GM19240 (cell line): ENCODE results near the gene NOL11.
"Not testable (repeated sequence)": the region's sequence is repeated elsewhere in the genome, so short reads cannot be mapped to it uniquely, and the experiment has no call there.

Experiments used
- DNase-seq: peaks from one replicate; pipeline ENCODE4 v3.0.0; 2011; ENCODE audit warnings: low spot score; ENCODE audit not compliant: insufficient read length

The NOL11 gene

DNA sequence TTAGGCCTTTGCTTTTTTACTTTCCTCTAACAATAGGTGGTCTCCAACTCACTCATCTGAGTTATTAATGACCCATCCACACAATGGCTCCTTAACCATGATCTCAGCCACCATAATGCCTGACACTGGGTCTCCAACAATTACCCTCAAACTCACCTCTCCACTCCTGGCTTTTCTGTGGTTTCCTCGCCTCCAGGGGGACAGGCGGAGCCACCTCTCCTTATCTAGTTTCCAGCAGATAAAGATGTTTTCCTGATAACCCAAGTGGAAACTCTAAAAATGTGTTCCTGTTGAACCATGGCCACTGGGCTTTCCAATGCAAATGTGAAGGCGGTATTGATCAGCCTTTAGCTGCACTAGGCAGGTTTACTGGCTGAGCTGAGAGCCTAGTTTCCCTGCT, 9.4 kb upstream of the NOL11 start:
- no peak for DNase-seq

DNA sequence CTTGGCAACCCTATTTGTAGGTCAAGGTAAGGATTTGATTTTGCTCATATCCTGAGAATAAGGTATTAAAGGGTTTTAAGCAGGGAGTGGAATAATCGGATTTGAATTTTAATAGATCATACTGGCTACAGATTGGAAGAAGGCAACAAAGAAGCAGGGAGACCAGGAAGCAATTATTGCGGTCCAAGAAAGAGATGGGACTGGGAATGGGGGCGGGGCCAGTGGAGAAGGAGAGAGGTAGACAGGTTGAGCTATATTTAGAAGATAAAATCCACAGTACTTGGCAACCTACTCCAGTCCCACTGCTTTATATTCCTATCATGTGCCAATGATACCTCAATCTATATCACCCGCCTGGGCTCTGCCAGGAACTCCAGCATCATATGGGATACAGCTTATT, 5.8 kb upstream of the NOL11 start:
- no peak for DNase-seq

DNA sequence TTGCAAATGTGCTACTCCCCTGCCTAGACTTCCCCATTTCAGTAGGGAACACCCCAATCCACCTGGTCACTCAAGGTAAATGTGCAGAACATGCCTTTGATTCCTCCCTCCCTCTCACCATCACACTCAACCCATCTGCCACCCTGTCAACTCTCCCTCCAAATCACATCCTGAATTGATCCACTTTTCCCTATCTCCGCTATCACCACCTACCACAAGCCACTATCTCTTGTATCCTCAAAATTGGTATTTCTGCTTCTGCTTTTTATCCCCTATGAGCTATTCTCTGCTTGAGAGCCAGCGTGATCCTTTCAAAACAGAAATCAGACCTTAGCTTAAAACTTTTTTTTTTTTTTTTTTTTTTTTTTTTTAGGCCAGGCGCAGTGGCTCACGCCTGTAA, 5.4 kb upstream of the NOL11 start:
- DNase-seq: no peak

DNA sequence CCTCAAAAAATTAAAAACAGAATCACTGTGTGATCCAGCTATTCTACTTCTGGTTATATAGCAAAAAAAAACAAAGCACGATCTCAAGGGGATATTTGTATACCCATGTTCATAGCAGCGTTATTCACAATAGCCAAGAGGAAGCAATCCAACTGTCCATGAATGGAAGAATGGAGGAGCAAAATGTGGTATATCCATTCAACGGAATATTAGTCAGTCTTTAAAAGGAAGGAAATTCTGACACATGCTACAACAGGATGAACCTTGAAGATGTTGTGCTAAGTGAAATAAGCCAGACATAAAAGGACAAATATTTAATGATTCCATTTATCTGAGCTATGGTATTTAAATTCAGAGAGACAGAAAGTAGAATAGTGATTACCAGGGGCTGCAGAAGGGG, 4.6 kb upstream of the NOL11 start:
- DNase-seq: no peak

DNA sequence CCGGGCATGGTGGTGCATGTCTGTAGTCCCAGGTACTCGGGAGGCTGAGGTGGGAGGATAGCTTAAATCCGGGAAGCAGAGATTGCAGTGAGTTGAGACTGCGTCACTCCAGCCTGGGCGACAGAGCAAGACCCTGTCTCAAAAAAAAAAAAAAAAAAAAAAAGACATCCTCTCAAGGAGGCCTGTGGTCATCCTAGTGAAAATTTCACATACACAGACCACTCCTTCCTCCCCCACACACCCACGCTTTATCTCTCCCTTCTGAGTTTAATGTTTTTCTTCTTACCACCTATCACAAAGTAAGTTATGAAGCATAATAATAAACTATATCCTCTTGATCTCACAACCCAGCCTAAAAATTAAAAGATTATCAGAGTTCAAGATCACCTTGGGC, 1.3 kb upstream of the NOL11 start:
- DNase-seq: no peak

DNA sequence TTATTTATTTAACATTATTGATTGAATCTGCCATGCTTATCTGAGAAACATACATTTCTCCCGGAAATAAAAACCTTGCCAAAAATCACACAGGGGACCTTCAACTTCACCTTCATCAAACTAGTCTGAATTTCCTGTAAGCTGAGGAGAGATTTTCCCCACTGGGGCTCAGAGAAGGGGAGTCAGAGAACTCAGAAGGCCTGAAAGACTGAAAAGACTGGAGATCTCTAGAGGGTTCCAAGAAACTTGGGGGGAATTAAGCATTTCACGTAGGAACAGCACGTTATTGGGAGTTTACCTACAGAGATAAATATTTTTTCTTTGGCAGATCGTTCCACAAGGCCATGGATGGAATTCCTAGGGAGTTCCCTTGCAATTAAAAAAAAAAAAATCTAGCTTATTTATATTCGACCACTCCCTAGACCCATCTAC, 528 bp upstream of the NOL11 start:
- DNase-seq: no peak

DNA sequence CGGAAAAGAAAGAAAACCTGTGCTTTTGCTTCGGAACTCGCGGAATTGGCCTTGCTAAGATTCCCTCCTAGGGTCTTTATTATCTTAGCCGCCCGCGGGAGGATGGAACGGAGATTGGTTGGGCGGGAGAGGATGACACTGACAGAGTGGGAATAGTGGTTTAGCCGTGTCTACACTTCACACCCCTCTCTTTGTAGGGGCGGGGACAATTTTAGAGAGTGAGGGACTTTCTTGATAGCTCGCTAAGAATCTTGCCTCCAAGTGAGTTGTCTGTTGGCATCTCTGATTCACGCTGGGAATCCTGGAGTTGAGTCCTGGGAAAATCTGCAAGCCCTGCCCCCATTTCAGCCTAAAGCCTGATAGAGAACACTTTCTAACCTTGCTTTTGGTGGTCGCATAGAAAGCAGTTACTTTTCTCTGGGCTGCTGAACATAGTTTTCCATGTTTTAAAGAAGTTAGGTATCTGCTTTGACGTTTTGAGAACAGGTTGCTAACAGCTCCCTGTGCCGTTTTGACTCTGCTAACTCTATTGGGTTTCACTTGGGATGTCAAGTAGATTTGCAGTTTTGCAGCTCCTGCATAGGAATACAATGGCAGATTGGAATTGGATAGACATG, 697 bp downstream of the NOL11 start:
- DNase-seq: no peak

DNA sequence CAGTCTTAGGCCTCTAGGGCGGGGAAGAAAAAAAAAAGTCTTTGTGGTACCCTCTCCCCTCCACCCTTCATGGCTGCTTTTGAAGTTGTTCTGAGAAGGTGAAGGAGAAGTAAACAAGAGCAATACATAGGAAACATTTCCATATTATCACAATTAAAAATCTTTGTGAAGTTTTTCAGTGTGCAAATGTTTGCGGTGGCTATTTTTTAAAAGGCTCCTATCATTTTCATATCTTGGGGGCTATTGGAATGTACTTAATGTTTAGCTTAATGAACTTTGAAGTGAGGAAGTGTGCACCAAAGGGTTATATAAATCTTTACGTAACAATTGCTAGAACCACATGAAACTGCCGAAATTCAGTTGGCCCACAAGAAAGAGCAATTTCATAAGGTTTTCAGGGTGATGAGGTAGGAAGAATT, 7.6 kb downstream of the NOL11 start:
- DNase-seq: no peak

DNA sequence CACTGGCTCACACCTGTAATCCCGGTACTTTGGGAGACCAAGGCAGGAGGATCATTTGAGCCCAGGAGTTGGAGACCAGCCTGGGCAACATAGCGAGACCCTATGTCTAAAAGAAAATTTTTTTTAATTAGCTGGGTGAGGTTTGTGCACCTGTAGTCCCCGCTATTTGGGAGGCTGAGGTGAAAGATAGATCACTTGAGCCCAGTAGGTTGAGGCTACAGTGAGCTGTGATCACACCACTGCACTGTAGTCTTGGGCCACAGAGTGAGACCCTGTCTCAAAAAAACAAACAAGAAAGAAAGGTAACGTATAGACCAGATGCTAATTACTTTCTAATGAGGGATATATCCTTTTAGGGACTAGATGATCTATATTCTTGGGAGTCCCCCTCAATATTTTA, 8.1 kb downstream of the NOL11 start:
- no peak for DNase-seq

DNA sequence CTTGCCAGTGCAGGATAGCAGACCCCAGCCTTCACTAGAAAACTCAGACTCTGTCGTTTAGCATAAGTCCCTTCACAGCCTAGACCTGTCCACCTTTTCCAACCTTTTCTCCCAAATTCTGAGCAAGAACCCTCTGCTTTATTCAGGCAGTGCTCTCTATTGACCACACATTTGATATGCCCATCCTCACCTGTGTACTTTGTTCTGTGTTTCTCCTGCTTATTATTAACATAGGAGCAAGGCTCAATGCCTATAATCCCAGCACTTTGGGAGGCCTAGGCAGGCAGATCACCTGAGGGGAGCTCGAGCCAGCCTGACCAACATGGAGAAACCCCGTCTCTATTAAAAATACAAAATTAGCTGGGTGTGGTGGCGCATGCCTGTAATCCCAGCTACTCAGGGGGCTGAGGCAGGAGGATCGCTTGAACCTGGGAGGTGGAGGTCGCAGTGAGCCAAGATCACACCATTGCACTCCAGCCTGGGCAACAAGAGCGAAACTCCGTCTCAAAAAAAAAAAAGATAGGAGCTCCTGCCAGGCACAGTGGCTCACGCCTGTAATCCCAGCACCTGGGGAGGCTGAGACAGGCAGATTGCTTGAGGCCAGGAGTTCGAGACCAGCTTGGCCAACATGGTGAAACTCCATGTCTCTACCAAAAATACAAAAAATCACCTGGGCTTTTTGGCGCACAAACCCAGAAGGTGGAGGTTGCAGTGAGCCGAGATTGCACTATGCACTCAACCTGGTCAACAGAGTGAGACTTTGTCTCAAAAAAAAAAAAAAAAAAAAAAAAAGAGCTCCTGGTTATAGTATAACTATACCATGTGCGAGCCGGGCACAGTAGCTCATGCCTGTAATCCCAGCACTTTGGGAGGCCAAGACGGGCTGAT, 9.7 kb downstream of the NOL11 start:
- not testable (repeated sequence) for DNase-seq

DNA sequence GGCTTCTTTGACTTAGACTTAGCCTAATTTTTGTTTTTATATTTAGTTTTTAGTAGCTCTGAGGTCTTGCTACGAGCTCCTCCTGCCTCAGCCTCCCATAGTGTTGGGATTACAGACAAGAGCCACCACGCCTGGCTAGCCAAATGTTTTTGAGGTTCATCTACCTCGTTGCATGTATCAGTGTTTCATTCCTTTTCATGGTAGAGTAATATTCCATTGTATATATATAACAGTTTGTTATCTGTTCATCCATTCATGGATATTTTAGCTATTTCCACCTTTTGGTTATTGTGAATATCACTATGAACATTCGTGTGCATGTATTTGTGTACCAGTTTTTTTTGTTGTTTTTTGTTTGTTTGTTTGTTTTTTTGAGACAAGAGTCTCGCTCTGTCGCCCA, 12.2 kb downstream of the NOL11 start:
- no peak for DNase-seq

DNA sequence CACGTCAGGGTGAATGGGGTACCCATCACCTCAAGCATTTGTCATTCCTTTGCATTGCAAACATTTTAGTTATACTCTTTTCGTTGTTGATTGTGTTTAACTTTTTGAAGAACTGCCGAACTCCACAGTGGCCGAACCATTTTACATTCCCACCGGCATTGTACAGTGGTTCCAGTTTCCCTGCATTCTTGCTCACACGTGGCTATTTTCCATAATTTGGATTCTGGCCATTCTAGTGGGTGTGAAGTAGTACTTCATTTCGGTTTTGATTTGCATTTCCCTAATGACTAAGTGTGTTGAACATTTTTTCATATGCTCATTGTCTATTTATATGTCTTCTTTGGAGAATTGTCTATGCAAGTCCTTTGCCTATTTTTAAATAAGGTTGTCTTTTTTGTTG, 13.0 kb downstream of the NOL11 start:
- no peak for DNase-seq

DNA sequence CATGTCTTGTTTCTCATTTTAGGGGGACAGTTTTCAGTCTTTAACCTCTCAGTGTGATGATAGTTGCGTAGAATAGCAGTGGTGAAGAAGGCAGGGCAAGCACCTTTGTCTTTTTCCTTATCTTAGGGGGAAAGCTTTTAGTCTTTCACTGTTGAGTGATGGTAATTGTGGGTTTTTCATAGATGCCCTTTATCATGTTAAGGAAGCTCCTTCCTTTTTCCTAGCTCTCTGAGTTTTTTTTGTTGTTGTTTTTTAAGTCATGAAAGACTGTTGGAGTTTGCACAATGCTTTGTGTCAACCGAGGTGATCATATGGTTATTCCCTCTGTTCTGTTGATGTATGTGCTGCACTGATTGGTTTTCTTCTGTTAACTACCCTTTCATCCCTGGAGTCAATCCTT, 15.7 kb downstream of the NOL11 start:
- no peak for DNase-seq

DNA sequence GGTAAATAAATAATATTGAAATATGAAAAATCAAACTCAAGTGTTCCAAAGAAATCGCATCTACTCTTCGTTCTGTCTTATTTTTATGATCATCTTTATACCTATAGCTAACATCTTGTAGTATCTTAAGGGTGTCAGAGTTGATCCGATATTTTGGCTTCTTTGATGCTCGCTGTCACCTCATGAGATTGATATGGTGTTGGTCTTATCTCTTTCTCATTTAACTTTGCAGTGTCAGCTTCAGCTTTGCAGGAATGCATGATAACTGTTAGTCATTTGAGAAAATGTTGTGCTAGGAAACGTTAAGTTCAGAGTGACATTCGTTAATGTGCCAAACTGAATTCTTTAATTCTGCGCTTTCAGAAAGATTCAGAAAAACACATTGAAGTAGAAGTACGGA, 19.4 kb downstream of the NOL11 start:
- no peak for DNase-seq

DNA sequence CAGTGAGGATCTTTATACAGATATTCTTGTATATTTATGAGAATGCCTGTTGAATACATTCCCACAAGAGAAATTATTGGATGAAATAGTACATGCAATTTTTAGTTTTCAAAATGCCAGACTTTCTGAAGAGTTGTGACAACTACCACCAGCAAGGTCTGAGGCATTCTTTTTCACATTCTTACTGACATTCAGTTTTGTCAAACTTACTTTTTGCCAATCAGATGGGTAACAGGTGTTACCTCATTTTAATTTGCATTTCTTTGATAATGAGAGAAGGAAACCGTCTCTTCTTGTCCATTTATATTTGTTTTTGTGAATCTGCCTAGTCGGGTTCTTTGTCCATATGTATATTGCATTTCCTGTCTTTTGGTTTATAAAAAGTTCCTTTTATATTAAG, 24.3 kb downstream of the NOL11 start:
- DNase-seq: no peak

DNA sequence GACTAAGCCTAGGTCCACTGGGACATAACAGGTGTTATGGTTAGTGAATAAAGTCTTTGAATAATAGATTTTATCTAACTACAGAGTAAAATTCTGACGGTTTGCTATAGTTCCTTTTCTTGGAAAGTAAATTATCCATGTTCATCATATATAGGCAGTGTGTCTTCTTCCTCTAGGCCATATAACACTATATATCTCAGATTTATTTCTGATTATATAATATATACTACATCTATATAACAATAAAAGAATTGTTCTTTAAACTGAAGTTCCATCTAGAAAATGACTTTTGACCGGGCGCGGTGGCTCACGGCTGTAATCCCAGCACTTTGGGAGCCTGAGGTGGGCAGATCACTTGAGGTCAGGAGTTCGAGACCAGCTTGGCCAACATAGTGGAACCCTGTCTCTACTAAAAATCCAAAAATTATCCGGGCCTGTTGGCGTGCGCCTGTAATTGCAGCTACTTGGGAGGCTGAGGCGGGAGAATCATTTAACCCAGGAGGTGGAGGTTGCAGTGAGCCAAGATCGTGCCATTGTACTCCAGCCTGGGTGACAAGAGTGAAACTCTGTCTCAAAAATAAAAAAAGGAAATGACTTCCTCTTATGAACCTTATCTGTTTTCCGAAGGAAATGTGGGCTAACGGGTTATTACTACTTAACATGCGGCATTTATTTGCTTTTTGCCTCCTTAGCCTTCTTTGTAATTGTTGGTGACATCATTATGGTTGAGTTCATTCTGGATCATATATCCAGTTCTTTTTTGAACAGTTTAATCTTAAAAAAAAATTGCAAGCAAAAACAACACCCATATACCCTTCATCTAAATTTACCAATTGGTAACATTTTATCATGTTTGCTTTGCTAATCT, 29.2 kb downstream of the NOL11 start:
- DNase-seq: no peak

DNA sequence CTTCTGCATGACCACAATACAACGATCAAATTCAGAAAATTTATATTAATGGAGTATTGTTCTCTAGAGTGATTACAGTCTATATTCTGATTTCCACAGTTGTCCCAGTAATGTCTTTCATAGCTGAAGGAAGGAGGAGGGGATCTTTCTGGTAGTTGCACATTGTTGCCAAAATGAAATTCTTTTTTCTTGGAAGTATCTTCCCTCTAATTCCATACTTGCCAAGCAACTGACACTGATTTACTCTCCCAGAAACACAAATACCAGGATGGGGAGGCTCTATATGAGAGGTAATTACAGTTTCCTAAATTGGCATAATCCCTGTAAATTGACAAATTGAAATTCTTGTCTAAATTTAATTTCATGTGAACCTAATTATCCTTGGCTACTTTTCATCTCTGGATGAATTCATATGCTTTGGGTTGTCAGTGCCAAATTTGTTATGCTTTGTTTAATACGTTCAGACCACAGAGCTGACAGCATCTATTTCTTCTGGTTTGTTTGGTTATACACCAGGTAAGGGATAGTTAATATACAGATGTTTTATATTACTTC, 30.0 kb downstream of the NOL11 start:
- no peak for DNase-seq

DNA sequence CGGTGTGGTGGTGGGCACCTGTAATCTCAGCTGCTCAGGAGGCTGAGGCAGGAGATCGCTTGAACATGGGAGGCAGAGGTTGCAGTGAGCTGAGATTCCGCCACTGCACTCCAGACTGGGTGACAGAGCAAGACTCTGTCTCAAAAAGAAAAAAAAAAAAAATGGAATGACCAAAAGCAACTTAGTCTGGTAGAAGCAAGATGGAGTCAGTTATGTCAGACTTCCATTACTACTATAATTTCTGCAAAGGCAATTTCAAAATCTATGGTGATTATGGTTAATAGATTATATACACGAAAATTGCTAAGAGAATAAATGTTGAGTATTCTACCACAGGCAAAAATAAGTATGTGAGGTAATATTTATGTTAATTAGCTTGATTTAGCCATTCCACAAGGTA, 32.3 kb downstream of the NOL11 start:
- no peak for DNase-seq

DNA sequence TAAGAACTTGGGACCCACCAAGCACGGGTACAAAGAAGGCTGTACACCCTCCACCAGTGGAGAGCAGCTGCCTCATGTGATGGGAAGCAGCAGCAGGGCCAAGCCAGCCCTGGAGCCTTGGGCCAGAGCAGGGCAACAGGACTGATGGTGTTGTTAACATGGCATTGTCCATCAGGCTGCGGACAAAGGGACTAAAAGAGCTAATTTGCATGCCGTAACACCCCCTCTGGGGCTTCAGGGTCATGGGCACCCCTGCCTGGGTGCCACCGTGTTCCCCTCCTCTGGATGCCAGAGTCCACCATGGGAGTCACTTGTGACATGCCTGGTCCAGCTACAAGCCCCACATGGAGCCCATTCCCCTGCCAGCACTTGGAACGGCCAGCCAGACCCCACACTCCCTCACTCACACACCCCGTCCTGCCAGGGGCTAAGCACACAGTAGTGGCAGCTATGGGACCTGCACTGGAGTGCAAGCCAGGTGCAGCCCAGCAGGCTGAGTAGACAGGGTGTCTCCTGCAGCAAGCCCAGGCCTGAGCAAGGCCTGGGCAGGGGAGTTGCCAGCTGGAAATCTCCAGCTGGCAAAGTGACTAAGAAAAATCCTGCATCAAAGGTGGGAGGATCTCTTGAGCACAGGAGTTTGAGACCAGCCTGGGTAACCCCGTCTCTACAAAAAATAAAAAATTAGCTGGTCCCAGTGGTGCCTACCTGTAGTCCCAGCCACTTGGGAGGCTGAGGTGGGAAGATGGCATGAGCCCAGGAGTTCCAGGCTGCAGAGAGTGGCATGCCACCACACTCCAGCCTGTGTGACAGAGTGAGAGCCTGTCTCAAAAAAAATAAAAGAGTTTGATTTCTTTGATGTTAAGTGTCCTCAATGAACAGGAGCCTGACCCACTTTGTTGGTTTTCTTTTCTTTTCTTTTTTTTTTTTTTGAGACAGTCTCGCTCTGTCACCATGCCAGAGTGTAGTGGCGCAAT, 33.7 kb downstream of the NOL11 start:
- no peak for DNase-seq

DNA sequence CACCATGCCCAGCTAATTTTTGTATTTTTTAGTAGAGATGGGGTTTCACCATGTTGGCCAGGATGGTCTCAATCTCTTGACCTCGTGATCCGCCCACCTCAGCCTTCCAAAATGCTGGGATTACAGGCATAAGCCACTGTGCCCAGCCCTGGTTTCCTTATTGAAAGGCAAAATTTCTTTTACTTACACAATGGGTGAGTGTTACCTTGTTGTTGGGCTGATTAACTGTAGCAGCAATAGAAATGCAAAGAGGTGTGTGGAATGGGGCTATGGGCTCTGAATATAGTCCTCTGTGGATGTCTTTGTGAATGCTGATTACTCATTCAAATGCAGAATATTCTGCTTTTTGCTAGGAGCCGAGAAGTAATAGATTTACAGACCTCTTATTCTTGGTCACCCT, 34.4 kb downstream of the NOL11 start:
- not testable (repeated sequence) for DNase-seq

DNA sequence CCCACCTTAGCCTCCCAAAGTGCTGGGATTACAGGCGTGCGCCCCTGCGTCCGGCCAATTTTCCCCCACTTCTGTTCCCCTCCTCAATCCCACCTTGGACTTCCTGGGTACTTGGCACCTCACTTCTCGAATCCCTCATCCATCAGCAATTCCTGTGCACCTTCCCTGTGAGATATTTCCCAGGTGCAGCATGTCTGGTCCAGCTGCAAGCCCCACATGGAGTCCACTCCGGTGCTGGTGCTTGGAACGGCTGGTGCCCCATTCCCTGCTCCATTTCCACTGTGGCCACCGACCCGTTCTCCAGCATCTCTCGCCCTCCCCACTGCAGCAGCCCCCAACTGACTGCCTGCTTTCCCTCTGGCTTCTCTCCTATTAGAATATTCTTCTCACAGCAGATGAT, 35.3 kb downstream of the NOL11 start:
- DNase-seq: no peak
